IMR-90 (cell line): ENCODE data around the gene LRIT1. TPM values are rescaled to one million over a fixed set of nuclear protein-coding genes. Genes with fewer than 3 reads are reported as not detected.

ENCODE experiments used
- ATAC-seq: fragments of 200-7000 bp; cut with Tn5 transposase; 2 replicates; pipeline ENCODE4 v1.9.1; 2020; ENCODE audit warnings: low read depth, mild to moderate bottlenecking, moderate library complexity
- BruUV-seq: library from RNA; stranded (reverse); fragments of 400-500 nt; replicated peaks from 2 replicates; lab custom pipeline; 2021; lab: Mats Ljungman, UMichigan
- CTCF ChIA-PET: fragments of 300-600 bp; formaldehyde crosslinking; extraction: SDS; loops from one replicate; lab custom pipeline; 2021; ENCODE audit warnings: antibody characterized with exemption; lab: Yijun Ruan, JAX
- POLR2A ChIA-PET: fragments of 300-600 bp; sonication (Branson Sonifier 250); formaldehyde crosslinking; loops from one replicate; lab custom pipeline; 2022; ENCODE audit warnings: antibody characterized with exemption; ENCODE audit not compliant: unreplicated experiment; lab: Charles Lee
- DNase-seq: peaks from one replicate; pipeline ENCODE4 v3.0.0; 2013
- H2AFZ ChIP-seq: replicated peaks from 2 replicates; pipeline ENCODE3; 2013; ENCODE audit warnings: low read length, mild to moderate bottlenecking; ENCODE audit not compliant: poor library complexity
- H2AK5ac ChIP-seq: 2 replicates; pipeline ENCODE4 v1.6.1; 2013; ENCODE audit warnings: low read depth, low read length, inconsistent platforms
- H2AK9ac ChIP-seq: replicated peaks from 2 replicates; pipeline ENCODE3; 2013; ENCODE audit warnings: mild to moderate bottlenecking, low read depth, low read length, moderate library complexity; ENCODE audit not compliant: poor library complexity
- H2BK120ac ChIP-seq: 2 replicates; pipeline ENCODE4 v1.6.1; 2013; ENCODE audit warnings: low read depth, low read length, inconsistent platforms
- H2BK15ac ChIP-seq: 3 replicates; pipeline ENCODE4 v1.6.1; 2013; ENCODE audit warnings: low read depth, low read length, inconsistent platforms
- H2BK20ac ChIP-seq: 2 replicates; pipeline ENCODE4 v1.6.1; 2013; ENCODE audit warnings: low read depth, mild to moderate bottlenecking, inconsistent platforms, low read length, moderate library complexity
- H2BK5ac ChIP-seq: 2 replicates; pipeline ENCODE4 v1.6.1; 2013; ENCODE audit warnings: mild to moderate bottlenecking, low read depth, low read length, inconsistent platforms; ENCODE audit not compliant: poor library complexity, severe bottlenecking
- H3K14ac ChIP-seq: replicated peaks from 2 replicates; pipeline ENCODE4 v1.6.1; 2013; ENCODE audit warnings: low read depth, low read length, inconsistent platforms
- H3K18ac ChIP-seq: 2 replicates; pipeline ENCODE4 v1.6.1; 2013; ENCODE audit warnings: low read depth, low read length, control low read depth
- H3K23ac ChIP-seq: 2 replicates; pipeline ENCODE4 v1.6.1; 2013; ENCODE audit warnings: low read depth, low read length, inconsistent platforms
- H3K27ac ChIP-seq: 2 replicates; pipeline ENCODE4 v1.5.1; 2013; ENCODE audit warnings: mild to moderate bottlenecking, control low read depth, low read length; ENCODE audit not compliant: insufficient read depth
- H3K27me3 ChIP-seq: 2 replicates; pipeline ENCODE4 v1.6.1; 2013; ENCODE audit warnings: low read length; ENCODE audit not compliant: control insufficient read depth, insufficient read depth
- H3K36me3 ChIP-seq: 2 replicates; pipeline ENCODE4 v1.6.1; 2013; ENCODE audit warnings: low read length, mixed read lengths; ENCODE audit not compliant: control insufficient read depth, insufficient read depth
- H3K4ac ChIP-seq: 2 replicates; pipeline ENCODE4 v1.6.1; 2013; ENCODE audit warnings: low read depth, low read length, inconsistent platforms
- H3K4me1 ChIP-seq: 2 replicates; pipeline ENCODE4 v1.6.1; 2013; ENCODE audit warnings: low read length, mixed read lengths; ENCODE audit not compliant: control insufficient read depth, insufficient read depth
- H3K4me2 ChIP-seq: 2 replicates; pipeline ENCODE4 v1.6.1; 2013; ENCODE audit warnings: low read depth, mild to moderate bottlenecking, control low read depth, low read length, moderate library complexity
- H3K4me3 ChIP-seq: 2 replicates; pipeline ENCODE4 v1.5.1; 2013; ENCODE audit warnings: low read depth, mild to moderate bottlenecking, control low read depth, low read length, moderate library complexity; ENCODE audit not compliant: insufficient read depth
- H3K56ac ChIP-seq: 2 replicates; pipeline ENCODE4 v1.6.1; 2013; ENCODE audit warnings: low read length, inconsistent platforms; ENCODE audit not compliant: insufficient read depth; ENCODE audit errors: extremely low read depth
- H3K79me1 ChIP-seq, 2 experiments: 2 replicates each; pipeline ENCODE4 v1.6.1; 2013; ENCODE audit warnings: low read length in 2 of 2, inconsistent platforms in 1 of 2, low read depth in 1 of 2
- H3K9ac ChIP-seq: 2 replicates; pipeline ENCODE4 v1.6.1; 2013; ENCODE audit warnings: low read depth, low read length, control low read depth
- H3K9me1 ChIP-seq: 2 replicates; pipeline ENCODE4 v1.6.1; 2013; ENCODE audit warnings: low read length, inconsistent platforms; ENCODE audit not compliant: insufficient read depth
- H3K9me3 ChIP-seq: 2 replicates; pipeline ENCODE4 v1.6.1; 2013; ENCODE audit warnings: low read length; ENCODE audit not compliant: control insufficient read depth, insufficient read depth
- H4K20me1 ChIP-seq: 2 replicates; pipeline ENCODE4 v1.6.1; 2013; ENCODE audit warnings: low read length, inconsistent platforms; ENCODE audit not compliant: insufficient read depth
- H4K5ac ChIP-seq: 2 replicates; pipeline ENCODE4 v1.6.1; 2013; ENCODE audit warnings: mild to moderate bottlenecking, low read depth, low read length, control low read depth
- H4K8ac ChIP-seq, 2 experiments: 2 replicates each; pipeline ENCODE4 v1.6.1; 2013; ENCODE audit warnings: low read depth in 2 of 2, low read length in 2 of 2, control low read depth in 1 of 2, inconsistent platforms in 1 of 2
- H4K91ac ChIP-seq: 2 replicates; pipeline ENCODE4 v1.6.1; 2013; ENCODE audit warnings: low read depth, low read length, inconsistent platforms; ENCODE audit not compliant: insufficient read depth
- NFE2L2 ChIP-seq: fragments of 150-350 bp; IDR thresholded peaks from 2 replicates; pipeline ENCODE4 v1.6.1; 2016; ENCODE audit warnings: low read depth, mild to moderate bottlenecking, low read length
- WGBS, 2 experiments: methylation state at CpG; one replicate each; pipeline versions ENCODE4 v1.1.5 to v1.1.7; 2013; ENCODE audit warnings: missing lambda C conversion rate in 2 of 2; ENCODE audit not compliant: insufficient read length in 1 of 2; ENCODE audit errors: extremely low coverage in 2 of 2; 5-methylcytosine and 5-hydroxymethylcytosine counted together
- dilution Hi-C: fragments of 300-500 bp; cut with HindIII; formaldehyde crosslinking; loops from one replicate; pipeline ENCODE4 v1.14.3; 2018; ENCODE audit warnings: low sequenced_read_pairs; ENCODE audit not compliant: unreplicated experiment
- in situ Hi-C: fragments of 300-500 bp; cut with MboI; formaldehyde crosslinking; loops from 3 replicates; pipeline ENCODE4 v1.14.3; 2019; ENCODE audit warnings: low sequenced_read_pairs, inconsistent platforms, mixed read lengths
- intact Hi-C: fragments of 100-400 bp; cut with micrococcal nuclease; formaldehyde crosslinking; loops from 2 replicates; pipeline ENCODE4 v1.10.0; 2022
- polyA plus RNA-seq, 3 experiments: library from polyadenylated mRNA; depleted of rRNA; stranded (reverse); fragments of >200 nt; gene quantifications; 2 replicates each; pipeline ENCODE4 v1.2.3, GENCODE V29; 2012; ENCODE audit warnings: low replicate concordance in 1 of 3
- total RNA-seq: library from RNA; depleted of rRNA; stranded (reverse); fragments of >200 nt; gene quantifications from 2 replicates; pipeline ENCODE4 v1.2.3, GENCODE V29; 2012

The LRIT1 gene
- total and polyA plus RNA-seq, 2 of the 4 experiments (the other 2 are of a cell fraction): not detected

GRCh38 chr10:84211566-84211965 lies 29.8 kb downstream of the LRIT1 start:
- DNase-seq (no peak), ATAC-seq (no peak)
- H3K9me1 ChIP-seq: no peaks in the 10 kb centered on the region
- no peak overlapping the region for H2AK5ac ChIP-seq
- no peaks in the 10 kb centered on the region for H3K79me1 ChIP-seq
- no peak overlapping the region for H3K4me2 ChIP-seq
- in situ Hi-C loops: no loop called here
- TF ChIP-seq NFE2L2: no peak
- H3K18ac ChIP-seq: no peak overlapping the region
- no peak overlapping the region for H2BK15ac ChIP-seq
- H4K8ac ChIP-seq: no peak overlapping the region
- no peak overlapping the region for H4K5ac ChIP-seq
- H4K91ac ChIP-seq: no peak overlapping the region
- no peaks in the 10 kb centered on the region for H3K9me3 ChIP-seq
- H3K56ac ChIP-seq: no peak overlapping the region
- H3K23ac ChIP-seq: no peak overlapping the region
- no peak overlapping the region for H3K9ac ChIP-seq
- ChIA-PET CTCF (no interaction called here), POLR2A (no interaction called here)
- no peaks in the 10 kb centered on the region for H3K36me3 ChIP-seq
- H2BK5ac ChIP-seq: no peak overlapping the region
- no peak overlapping the region for H2AFZ ChIP-seq
- BruUV-seq: no TSS peak
- no CpG with 5 or more reads among the region's 2 CpGs for WGBS, 2 experiments
- no peaks in the 10 kb centered on the region for H3K4me1 ChIP-seq
- no peak overlapping the region for H2BK20ac ChIP-seq
- no peak overlapping the region for H3K27ac ChIP-seq
- H4K20me1 ChIP-seq: no peaks in the 10 kb centered on the region
- H3K4ac ChIP-seq: no peak overlapping the region
- no peak overlapping the region for H2BK120ac ChIP-seq
- H3K4me3 ChIP-seq: no peak overlapping the region
- H3K27me3 ChIP-seq: peaks cover 5% of the 10 kb centered on the region
- dilution Hi-C loops: no loop called here
- intact Hi-C loops: no loop called here
- H3K14ac ChIP-seq: no peak overlapping the region
- H2AK9ac ChIP-seq: no peak overlapping the region
